HCEC 1CT (cell line): ENCODE results near the gene ZNF174.
A peak's percentile ranks its signal among the peaks of the same experiment; 100 is the strongest.

Source experiments
- DNase-seq: peaks from one replicate; pipeline ENCODE4 v3.0.0-alpha.2; 2017

ZNF174 gene

GRCh38 chr16:3443108-3444031 lies 42.4 kb downstream of the ZNF174 start, which contains the start of the genes NAA60 and ZNF597:
Gene NAA60, plus strand, starts transcription at chr16:3443680. Its CDS starts 32,548 bp downstream, at chr16:3476228.
Gene ZNF597, minus strand, starts transcription at chr16:3443504. Its CDS starts 351 bp downstream, at chr16:3443153.
- peak; percentile 85 for DNase-seq

DNA sequence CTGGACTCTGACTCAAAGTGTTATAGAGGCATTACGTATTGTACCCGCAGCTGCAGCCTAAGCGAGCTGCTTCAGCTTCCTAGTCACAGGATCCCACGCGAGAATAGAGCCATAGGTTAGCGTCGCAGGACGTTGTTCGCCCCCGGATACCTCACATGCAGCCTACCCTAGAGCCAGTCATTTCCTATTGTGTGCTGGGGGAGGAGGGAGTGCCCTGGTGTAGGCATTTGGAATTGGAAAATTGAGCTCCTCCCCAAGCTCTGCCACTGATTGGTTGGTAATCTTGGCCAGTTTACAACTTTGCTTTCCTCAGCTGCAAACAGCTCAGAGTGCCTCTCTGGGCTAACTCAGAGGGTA lies 43.0 kb downstream of the ZNF174 start:
- DNase-seq: peak; percentile 65

DNA sequence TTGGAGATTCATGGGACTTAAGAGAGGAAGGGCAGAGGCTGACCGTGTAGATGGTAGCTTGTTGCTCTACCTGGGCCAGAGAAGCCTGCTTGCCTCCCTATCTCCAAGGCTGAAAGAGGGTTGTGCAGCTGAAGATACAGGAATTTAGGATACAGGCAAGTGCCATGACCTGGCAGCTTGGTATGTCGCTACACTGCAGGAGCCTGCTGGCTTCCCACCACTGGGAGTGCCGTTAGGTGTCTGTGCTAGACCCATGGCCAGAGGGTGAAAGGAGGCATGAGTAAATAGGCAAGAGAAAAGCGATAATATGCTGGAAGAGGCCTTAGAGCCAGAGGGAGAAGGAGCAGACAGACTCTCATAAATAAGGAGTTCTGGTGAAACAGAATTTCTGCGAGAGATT lies 53.1 kb downstream of the ZNF174 start:
- DNase-seq: no peak

DNA sequence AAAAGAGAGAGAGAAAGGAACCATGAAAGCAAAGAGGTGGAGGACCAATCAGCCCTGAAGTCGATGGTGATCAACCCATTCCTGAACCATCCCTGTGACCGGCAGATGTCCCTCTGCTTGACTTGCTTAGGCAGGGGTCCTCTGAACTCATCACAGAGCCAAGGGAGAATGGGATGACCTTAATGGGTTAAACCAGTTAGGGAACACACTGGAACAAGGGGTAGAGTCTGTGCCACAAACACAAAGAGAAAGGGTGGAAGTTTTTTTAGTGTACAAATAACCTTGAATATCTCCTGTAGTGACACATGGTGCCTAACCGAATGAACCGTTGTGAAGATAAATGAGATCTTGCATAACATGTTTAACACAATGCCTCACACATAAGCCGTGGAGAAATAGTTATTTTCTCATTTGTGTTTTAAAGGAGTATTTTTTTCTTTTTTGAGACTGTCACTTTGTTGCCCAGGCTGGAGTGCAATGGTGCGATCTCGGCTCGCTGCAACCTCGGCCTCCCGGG lies 53.7 kb downstream of the ZNF174 start:
- DNase-seq: no peak

DNA sequence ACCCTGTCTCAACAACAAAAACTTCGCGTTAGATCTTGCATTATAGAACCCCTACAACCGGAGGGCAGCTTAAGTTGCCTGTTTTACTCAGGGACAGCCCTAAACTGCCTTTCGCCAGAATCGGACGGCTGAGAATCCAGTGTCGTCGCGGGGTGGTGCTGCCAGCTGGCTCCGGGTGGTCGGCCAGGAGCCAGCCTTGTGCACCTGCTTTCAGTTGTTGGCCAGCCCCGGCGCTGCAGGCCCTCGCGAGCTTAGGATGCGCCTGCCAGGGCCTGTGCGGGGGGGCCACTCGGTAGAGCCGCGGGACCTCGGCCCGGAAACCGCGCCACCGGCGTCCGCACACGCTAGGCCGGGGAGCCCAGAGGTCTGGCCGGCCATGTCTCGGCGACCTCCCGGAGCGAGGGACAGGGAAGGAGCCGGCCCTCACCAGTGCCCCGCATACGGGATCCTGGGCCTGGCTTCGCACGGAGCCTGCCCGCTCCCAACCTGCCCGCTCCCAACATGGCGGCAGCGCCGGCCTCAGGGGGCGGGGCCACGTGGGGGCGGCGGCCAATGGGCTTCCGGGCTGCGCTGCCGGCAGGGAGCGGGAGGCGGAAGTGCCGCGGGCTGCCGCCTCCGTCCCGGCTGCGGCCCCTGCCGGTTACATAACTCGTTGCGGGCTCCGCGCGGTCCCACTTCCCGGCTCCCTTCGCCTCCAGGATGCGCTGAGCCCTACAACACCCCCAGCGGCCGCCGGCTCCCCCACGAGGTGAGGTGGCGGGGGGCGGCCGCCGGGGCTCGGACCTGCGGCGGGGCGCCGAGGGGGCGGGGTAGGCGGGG lies 56.6 kb downstream of the ZNF174 start:
- DNase-seq: peak; percentile 88

DNA sequence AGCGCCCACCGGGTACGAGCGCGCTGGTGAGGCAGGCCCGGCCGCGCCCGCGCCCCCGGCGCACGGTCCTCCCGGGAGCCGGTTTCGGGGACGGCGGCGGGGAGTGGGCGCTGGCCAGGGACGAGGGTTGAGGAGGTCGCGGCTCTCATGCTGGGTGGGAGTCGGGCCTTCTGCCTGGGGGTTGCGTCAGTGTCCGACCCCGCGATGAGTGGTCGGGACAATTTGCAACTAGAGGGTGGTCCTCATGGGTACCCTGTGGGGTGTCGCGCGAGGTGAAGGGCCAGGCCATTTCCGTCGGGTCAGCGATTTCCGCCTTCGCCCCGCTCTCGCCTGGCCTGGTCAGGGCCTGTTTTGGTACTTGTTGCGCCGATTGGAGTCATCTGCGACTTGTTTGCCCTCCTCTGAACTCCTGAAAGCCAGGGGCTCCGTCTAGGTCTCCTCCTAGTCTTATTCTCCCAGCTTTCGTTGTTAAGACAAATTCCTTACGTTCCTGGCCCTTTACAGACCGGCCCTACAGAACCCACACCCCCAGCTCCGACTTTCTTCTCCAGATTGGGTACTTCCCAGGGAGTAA lies 57.4 kb downstream of the ZNF174 start:
- peak; percentile 27 for DNase-seq

DNA sequence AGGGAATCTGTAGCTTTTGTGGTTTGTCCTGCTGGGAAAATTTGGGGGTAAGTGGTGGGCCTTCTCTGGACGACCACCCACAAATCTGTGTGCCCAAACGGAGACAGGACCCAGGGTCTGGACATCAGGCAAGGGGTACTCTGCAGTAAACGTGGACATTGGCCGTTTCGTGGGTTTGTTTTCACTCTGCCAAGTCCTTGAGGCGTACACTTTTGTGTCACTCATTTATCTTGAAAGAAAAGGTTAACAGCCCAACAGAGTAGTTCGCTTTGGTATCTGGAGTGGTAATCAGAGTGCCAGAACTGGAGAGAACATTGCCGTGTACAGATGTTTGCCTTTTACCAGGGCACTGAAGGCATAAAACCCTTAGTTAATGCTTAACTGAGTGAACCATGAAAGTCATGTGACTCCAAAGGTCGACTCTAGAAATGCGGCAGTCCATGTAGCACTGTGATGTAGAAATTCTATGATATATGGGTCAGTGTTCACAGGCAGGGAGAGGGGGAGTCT lies 57.9 kb downstream of the ZNF174 start:
- DNase-seq: peak; percentile 14
